Endothelial cell of hepatic sinusoid (primary cell): Measurements from ENCODE around the gene FAM3C.
"Not testable (repeated sequence)": the region's sequence is repeated elsewhere in the genome, so short reads cannot be mapped to it uniquely, and the experiment has no call there.

Source experiments
- in situ Hi-C: cut with HindIII; loops from 2 replicates; pipeline ENCODE4 v1.10.0; 2017; ENCODE audit warnings: low sequenced_read_pairs

The FAM3C gene, protein sequence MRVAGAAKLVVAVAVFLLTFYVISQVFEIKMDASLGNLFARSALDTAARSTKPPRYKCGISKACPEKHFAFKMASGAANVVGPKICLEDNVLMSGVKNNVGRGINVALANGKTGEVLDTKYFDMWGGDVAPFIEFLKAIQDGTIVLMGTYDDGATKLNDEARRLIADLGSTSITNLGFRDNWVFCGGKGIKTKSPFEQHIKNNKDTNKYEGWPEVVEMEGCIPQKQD

DNA sequence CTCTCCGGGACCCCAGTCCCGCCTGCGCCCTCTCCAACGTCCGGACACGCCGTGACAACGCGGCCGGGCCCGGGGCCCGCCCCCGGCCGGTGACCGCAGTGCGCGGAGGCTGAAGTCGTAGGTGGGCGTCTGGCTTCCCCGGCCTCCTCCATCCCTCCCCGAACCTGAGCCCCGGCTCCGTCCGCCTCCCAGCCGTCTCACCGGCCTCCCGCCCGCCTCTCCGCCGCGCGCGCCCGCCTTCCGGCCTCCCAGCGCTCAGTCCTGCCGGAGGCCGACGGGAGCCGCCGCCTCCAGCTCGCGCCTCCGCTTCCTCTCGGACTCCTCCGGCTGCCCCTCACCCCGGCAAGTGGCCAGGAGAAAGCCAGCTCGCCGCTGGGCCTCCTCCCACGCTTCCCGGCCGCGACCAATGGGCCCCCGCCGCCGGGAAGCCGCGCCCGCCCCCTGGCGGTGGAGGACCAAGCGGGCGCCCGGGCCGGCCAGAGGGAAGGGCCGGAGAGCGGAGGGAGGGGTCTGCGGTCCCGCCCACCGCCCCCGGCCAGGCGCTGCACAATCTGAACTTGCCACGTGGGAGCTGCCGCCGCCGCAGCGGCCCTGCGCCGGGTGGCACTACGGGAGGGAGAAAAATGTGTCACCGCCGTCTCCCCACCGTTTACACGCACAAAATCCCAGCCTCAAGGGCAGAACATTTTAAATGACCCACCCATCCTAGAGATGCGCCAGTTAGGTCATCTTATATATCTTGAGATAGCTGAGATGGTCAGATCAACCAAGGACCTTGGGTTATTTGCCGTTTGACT, at the start of gene FAM3C:
Gene FAM3C, minus strand, starts transcription at position 348 of the 797 bp plus-strand sequence. CDS start 13,339 bp downstream, outside the sequence.
- in situ Hi-C loops: loop anchor here (10.0 kb wide), 1 partner anchor 489 kb away; no protein-coding TSS in a partner anchor

DNA sequence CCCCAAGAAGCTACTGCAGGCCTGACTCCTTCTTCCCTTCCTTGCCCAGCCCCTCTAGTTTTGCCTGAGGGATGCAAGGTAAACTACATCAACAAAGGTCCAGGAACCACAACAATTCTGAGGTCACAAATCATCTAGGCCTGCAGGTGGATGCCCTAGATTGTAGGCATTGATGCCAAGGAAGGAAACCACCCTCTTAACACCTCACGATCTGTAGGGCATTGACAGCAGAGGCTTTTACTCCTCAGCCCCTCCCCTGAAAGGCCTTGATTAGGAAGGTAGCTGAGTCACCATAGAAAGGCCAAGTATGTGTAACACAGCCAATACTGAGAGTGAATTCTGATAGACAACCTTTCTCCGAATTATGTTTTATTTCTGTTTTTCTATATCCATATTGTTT, 46.7 kb upstream of the FAM3C start:
- in situ Hi-C loops: no loop called here

DNA sequence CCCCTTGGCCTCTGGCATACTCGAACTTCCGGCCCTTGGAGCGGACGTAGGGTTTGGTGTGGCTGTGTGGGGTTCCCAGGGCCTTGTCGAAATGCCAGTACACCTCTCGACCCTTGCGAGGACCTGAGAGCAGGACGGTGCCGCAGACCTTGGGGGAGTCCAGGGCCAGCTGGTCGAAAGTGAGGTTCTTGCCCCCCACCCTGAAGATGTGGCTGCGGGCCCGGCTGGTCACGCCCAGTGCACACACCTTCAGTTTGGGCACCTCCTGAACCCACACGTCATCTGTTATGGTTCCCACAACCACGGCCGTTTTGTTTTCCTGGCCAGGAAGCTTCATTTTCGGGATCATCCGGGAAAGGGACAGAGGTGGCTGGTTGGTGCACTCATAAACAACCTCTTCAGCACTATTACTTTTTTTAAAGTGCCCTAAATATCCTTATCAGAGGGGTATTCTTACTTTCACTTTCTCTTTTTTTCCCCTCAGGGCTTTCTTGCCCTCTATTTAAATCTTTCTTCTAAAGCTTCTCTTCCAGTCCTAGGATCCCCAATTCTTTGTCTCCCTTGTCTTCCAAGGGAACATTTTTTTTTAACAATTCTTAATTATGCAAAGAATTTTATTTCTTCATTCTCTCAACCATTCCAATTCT, 44.9 kb upstream of the FAM3C start:
- in situ Hi-C loops: no loop called here

DNA sequence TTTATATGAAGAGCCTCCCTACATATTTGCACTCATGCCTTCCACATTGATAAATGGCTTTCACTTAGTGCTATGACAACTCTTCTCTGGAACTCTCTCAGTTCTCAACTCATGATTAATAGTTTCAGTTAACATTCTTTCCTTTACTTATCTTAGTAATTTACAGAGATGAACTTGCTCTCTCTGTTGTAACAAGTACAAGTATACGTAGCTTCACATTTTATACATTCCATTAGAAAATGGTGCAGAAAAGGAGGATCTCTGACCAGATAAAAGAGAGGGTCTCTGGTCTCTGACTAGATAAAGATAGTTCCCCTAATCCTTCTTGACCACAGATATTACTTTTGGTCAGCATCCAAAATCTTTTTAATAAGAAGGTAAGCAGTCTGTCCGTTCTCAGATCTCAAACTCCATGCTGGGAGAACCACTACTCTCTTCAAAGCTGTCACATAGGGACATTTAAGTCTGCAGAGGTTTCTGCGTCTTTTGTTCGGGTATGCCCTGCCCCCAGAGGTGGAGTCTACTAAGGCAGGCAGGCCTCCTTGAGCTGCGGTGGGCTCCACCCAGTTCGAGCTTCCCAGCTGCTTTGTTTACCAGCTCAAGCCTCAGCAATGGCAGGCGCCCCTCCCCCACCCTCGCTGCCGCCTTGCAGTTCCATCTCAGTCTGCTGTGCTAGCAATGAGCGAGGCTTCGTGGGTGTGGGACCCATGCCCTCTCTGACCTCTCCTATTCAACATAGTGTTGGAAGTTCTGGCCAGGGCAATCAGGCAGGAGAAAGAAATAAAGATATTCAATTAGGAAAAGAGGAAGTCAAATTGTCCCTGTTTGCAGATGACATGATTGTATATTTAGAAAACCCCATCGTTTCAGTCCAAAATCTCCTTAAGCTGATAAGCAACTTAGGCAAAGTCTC, 42.2 kb upstream of the FAM3C start:
- in situ Hi-C loops: not testable (repeated sequence)

DNA sequence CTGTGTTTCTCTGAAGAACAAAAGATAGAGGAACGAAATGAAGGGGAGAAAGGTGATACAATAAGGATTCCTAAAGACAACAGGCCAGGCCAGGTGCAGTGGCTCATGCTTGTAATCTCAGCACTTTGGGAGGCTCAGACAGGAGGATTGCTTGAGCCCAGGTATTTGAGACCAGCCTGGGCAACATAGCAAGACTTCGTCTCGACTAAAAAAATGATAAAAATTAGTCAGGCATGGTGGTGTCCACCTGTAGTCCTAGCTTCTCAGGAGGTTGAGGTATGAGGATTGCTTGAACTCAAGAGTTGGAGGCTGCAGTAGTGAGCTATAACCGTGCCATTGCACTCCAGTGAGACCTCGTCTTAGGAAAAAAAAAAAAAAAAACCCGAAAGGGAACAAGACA, 41.4 kb upstream of the FAM3C start:
- in situ Hi-C loops: no loop called here

DNA sequence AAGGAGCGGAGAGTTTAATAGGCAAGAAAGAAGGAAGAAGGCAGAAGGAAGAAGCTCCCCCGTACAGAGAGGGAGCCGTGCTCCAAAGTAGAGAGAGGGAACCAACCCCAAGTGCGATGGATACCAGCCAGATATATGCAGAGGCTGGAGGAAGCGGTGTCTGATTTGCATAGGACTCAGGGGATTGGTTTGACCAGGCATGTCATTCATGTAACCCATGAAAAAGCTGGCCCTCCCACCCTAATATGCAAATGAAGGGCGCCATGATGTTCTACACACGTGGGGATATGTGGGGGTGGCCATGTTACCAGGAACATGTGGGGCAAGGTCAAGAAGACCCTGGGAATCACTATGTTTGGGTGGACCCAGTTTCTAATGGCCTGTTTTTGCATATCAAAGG, 40.6 kb upstream of the FAM3C start:
- in situ Hi-C loops: no loop called here

DNA sequence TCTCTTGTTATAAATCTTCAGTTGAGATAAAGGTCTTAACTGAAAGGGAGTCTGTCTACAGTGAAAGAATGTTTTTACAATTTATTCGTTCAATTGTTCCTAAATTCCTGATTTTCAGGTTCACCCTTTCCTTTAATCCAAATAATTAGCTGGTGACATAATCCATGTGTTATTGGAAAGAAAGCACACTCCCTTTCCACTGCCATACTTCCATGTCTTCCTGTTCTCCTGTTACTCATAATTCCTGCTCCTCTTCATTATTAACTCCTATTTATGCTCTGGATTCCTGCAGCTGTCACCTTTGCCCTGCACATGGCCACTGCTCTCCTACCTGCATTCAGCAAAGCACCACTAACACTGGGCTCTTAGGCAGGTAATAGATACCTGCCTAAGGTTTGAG, 40.0 kb upstream of the FAM3C start:
- in situ Hi-C loops: no loop called here

DNA sequence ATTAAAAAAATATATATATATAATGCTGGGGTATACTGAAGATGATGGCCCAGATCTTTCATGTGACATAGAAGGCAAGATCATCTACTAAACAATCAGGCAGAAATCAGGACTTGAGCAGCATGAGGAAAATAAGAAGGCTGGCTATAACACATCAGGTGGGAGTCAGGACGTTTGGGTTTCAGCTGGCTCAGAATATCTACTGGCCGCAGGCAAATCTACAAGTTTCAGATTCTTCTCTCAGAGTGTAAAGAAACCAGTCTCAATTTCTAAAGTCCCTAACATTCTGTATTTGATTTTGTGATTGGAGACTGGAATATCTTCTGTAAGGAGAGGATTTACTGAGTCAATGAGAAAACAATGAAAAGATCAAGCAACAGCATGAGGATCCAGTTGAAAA, 37.7 kb upstream of the FAM3C start:
- in situ Hi-C loops: no loop called here

DNA sequence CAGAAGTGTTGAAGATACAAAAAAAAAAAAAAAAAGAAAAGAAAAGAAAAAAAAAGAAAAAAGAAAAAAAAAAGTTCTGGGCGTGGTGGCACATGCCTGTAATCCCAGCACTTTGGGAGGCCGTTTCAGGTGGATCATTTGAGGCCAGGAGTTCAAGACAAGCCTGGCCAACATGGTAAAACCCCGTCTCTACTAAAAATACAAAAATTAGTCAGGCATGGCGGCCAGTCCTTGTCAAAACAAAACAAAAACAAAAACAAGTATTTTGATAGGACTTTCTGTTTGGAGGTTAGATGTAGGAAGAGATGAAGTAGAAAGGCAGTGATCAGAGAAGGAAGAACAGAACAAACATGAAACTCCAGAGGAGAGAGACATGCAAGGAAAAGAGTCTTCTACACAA, 36.4 kb upstream of the FAM3C start:
- in situ Hi-C loops: not testable (repeated sequence)

DNA sequence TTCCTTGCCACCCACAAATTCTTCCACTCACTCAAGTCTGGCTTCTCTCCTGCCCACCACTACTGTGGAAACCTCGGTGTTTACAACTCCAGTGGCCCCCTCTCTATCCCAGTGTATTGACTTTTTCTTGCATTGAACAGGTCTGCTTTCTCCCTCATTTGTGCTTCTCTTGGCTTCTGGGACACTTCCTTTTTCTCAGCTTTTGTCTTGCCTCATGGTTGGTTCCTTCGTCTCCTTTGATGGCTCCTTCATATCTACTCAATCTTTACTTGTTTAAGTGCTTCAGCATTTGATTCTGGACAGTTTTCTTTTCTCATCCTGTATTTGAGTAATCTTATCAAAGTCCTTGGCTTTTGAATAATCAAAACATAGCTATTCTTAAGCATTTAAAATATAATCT, 35.9 kb upstream of the FAM3C start:
- in situ Hi-C loops: no loop called here

DNA sequence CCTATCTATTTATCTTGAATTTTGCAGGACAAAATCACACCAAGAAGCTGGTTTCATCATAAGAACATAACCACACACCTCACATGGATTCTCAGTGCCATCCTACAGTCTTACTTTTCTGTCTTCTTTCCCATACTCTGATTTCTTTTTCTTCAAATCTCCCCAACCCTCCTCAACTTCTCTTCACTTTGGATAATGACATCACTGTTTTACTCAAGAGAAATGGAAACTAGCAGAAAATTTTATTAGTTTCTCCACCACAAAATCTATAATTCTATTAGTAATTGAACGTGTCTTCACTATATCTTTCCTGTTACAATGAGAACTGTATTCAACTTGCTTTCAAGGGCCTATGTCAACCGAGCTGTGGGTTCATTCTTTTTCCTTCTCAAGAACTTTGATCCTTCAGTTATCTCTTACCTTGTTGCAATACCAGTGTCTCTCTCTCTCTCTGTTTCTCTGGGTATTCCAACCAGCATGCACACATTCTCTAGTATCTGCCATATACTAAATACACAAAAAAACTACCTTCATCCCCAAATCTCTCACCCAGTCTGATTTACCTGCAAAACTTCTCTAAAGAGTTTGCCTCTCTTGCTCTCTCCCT, 35.4 kb upstream of the FAM3C start:
- in situ Hi-C loops: no loop called here

DNA sequence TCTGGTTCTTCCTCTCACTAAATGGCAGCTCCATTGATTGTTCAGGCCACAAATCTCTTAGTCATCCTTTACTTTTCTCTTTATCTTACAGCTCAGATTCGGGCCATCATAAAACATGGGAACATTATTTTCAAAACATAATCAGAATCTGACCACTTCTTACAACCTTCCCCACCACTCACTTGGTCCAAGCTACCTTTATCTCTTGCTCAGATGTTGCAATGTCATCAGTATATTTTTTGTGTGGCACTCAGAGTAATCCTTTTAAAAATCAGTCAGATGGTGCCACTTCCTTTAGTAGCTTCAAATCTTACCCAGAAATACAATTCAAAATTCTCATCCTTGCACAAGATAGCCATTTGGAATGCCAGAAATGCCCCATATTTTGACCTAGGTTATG, 34.5 kb upstream of the FAM3C start:
- in situ Hi-C loops: no loop called here

DNA sequence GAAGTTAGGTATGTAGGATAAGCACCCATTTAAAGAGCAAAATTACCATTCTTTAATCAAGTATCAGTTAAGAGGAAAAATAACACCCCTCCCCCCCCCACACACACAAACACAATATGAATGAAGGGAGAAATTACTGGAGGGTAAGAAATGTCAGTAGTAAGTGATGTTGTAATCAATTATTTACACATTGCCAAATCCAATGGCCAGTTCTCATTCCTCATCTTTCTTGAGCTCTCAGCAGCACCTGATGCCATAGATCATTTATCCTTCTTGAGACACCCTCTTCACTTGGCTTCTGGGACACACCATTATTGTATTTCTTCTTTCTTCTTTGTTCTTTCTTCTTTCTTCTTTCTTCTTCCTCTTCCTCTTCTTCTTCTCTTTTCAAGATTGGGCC, 33.7 kb upstream of the FAM3C start:
- in situ Hi-C loops: no loop called here

DNA sequence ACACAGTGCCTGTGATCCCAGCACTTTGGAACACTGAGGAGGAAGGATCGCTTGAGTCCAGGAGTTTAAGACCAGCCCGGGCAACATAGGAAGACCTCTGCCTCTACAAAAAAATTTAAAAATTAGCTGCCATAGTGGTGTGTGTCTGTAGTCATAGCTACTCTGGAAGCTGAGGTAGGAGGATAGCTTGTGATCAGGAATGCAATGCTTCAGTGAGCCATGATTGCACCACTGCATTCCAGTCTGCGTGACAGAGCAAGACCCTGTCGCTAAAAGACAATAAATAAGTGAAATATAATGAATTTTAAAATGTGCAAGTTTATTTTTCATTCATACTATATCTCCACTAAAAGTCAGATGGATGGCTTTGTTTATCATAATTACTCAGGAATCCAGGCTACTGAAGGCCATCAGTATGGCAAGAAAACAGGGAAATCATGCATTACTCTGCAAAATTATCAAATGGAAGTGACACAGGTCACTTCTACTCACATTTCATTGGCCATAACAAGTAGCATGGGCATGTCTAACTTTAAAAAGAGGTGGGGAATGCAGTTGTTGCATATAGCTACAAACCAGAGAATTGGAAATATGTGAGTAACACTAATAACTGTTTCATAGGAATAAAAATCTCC, 32.9 kb upstream of the FAM3C start:
- in situ Hi-C loops: no loop called here

DNA sequence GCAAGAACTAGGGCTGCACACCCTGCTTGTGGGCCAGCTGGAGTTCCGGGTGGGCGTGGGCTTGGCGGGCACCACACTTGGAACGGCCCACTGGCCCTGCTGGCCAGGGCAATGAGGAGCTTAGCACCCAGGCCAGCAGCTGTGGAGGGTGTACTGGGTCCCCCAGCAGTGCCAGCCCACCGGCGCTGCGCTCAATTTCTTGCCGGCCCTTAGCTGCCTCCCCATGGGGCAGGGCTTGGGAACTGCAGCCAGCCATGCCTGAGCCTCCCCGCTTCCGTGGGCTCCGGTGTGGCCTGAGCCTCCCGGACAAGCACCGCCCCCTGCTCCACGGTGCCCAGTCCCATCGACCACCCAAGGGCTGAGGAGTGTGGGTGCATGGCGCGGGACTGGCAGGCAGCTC, 25.6 kb upstream of the FAM3C start:
- in situ Hi-C loops: not testable (repeated sequence)

DNA sequence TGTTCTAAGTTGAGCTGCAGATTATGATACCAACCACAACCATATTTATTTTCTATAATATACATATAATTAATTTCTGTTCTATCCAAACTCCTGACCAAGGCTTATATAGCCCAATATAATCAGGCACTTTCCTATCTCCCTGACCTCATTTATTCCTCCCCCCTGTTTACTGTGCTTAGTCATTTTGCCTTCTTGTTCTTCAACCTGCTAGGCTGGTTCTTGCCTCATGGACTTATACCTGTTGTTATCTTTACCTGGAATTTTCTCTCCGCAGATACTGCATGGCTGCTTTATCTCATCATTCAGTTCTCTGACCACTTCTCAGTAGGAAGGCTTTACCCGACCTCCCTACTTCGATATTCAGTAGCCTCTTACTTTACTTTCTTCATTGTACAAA, 24.9 kb upstream of the FAM3C start:
- in situ Hi-C loops: no loop called here

DNA sequence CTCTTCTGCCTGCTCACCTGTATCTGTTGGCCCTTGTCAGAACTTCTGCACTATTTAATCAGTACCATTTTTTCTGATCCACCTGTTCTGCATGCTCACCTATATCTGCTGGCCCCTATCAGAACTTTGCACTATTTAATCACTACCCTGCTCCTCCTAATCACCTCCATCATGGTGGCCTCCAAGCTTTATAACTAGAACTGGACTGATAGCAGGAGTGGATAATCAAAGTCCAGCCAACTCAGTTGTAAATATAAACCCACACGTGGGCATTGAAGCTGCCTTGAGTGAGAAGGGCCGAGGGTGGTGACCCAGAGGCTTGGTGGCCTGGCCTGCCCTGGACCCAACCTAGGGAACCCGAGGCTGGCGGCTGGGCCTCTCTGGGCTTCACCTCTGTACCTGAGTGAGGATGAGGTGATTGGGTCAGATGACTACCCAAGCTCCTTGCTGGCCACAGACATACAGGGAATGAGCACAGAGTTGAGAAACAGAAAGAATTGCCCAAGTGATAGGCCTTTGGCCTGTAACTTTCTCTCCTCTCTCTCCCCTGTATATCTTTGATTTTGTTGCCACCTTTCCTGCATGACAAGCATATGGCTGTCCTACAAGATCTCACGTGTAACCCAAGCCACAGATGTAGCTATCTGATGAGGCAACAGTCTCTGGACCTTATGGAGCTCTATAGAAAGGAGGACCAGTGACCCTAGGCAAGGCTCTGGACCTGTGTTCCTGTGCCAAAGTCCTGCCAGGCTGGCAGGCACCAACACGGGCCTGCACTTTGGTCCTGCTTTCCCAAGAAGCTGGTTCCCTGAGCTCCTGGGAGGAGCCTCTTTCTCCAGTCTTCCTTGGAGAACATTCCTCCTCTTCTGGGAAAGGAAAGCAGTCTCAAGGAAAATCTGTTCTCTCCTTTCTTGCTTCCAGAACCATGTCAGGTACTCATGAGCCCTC, 23.4 kb upstream of the FAM3C start:
- in situ Hi-C loops: loop anchor here (10.0 kb wide), 1 partner anchor 55 kb away; no protein-coding TSS in a partner anchor

DNA sequence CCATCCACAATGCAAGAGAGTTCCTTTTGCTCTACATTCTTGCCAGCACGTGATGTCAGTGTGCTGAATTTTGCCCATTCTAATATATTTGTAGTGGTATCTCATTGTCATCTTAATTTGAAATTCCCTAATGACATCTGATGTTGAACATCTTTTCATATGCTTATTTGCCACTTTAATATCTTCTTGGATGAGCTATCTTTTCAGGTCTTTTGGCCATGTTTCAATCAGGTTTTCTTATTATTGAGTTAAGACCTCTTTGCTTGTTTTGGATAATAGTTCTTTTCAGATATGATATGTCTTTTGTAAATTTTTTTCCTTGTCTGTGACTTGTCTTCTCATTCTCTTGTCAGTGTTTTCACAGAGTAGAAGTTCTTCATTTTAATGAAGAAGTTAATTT, 20.4 kb upstream of the FAM3C start:
- in situ Hi-C loops: loop anchor here (10.0 kb wide), 1 partner anchor 58 kb away; no protein-coding TSS in a partner anchor

DNA sequence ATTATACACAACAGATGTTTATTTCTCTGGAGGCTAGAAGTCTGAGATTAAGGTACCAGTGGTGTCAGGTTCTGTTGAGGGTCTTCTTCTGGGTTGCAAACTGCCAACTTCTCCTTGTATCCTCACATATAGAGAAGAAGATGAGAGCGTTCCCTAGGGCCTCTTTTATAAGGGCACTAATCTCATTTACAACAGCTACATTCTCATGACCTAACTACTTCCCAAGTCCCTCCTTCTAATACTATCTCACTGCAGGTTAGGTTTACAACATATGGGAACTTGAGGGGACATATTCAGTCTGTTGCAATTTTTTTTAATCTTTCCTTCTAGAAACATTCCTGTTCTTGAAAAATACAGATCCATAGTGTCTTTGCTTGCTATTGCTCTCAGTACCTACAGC, 18.3 kb upstream of the FAM3C start:
- in situ Hi-C loops: loop anchor here (10.0 kb wide), 1 partner anchor 60 kb away; no protein-coding TSS in a partner anchor
